Coronary artery (tissue), 2 donors: ENCODE measurements around the gene A4GALT.

Experiments used
- DNase-seq: peaks from one replicate; pipeline ENCODE4 v3.0.0-alpha.2; 2017; ENCODE audit warnings: low spot score
- H3K27ac ChIP-seq, 2 donors: fragments of 200-600 bp; sonication (generic); one replicate each; pipeline ENCODE4 v1.5.1; 2016 to 2019
- H3K4me3 ChIP-seq: fragments of 200-600 bp; sonication (generic); 2 replicates; pipeline ENCODE4 v1.5.1; 2016; ENCODE audit warnings: mild to moderate bottlenecking, moderate library complexity
- TF ChIP-seq, protein P1 (sequence below): fragments of 200-600 bp; sonication (generic); IDR thresholded peaks from one replicate; pipeline ENCODE4 v1.5.1; 2019; ENCODE audit warnings: antibody characterized with exemption

A4GALT gene

GRCh38 chr22:42693763-42694683, 26.6 kb downstream of the A4GALT start:
- TF ChIP-seq, protein P1, sequence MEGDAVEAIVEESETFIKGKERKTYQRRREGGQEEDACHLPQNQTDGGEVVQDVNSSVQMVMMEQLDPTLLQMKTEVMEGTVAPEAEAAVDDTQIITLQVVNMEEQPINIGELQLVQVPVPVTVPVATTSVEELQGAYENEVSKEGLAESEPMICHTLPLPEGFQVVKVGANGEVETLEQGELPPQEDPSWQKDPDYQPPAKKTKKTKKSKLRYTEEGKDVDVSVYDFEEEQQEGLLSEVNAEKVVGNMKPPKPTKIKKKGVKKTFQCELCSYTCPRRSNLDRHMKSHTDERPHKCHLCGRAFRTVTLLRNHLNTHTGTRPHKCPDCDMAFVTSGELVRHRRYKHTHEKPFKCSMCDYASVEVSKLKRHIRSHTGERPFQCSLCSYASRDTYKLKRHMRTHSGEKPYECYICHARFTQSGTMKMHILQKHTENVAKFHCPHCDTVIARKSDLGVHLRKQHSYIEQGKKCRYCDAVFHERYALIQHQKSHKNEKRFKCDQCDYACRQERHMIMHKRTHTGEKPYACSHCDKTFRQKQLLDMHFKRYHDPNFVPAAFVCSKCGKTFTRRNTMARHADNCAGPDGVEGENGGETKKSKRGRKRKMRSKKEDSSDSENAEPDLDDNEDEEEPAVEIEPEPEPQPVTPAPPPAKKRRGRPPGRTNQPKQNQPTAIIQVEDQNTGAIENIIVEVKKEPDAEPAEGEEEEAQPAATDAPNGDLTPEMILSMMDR: no peak
- Histone ChIP-seq H3K4me3 (no peak overlapping the region), H3K27ac (peak overlapping the region; percentile 77 to 94)
- DNase-seq: no peak

DNA sequence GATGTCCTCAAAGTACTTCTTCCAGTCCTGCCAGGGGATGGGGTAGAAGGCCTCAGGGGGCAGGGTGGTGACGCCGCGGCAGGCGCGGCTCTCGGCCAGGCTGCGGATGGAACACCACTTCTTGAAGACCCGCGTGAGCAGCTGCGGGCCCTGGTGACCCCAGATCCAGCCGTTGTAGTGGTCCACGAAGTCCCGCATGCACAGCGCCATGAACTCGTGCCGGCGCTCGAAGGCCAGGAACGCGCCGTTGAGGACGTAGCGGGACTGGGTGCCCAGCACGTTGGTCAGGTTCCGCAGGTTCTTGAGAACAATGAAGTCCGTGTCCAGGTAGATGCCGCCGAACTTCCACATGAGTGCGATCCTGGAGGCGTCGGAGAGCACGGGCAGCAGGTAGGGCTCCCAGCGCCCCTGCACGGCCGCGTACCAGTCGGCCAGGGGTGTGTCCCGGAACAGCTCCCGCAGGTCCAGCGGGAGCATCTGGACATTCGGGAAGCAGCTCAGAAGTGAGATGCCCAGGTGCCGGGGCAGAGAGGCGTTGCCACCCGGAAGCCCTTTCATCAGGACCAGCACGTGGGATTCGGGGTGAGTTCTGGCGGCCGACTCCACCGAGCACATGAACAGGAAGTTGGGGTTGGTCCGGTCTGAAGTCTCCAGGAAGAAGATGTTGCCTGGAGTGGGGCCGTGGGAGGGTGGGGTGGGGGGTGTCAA, 27.5 kb downstream of the A4GALT start:
- peak overlapping the region in 1 of 2 donors; percentile 65 for H3K27ac ChIP-seq
- TF ChIP-seq, protein P1: no peak
- DNase-seq: no peak
- no peak overlapping the region for H3K4me3 ChIP-seq

DNA sequence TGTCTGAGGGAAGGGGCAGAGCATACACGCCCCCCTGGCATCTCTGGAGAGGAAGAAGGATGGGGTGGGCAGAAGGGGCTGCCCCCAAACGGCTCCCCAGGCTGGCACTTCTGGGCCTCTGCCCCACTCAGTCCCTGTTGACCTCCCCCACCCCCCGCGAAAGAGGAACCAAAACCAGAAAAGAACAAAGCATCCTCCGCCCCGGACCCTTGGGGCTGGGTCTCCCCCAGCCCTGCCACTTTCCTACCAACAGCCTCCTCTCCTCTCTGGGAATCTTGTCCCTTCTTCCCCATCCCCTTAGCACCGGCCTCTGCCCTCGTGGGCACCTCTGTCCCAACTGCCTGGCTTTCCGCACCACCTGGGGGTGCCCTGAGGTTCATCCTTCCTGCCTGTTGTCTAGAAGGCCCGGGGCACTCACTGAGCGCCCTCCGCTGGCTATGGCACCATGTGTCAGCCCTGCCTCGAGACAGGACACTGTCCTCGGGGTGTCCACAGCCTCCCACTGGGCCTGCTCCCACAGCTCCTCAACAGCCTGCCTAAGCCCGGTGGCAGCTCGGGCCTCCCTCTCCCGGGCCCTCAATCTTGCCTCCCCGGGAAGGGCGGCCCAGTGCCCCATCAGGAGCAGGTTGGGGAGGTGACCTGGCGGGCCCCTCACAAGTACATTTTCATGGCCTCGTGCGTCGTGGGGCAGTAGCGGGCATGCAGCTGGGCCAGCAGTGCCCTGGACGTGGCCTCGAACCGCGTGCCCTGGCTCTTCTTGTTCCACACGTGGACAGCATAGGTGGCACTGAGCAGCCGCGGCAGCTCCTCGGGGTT, 28.2 kb downstream of the A4GALT start:
- TF ChIP-seq, protein P1: no peak

GRCh38 chr22:42691440-42691839, 29.2 kb downstream of the A4GALT start:
- TF ChIP-seq, protein P1: no peak
- Histone ChIP-seq H3K27ac (peak overlapping the region; percentile 42 to 65), H3K4me3 (no peak overlapping the region)
- no peak for DNase-seq

More for the DNA sequence above, 28.2 kb downstream of the A4GALT start:
- no peak for DNase-seq
- no peak overlapping the region for H3K4me3 ChIP-seq
- peak overlapping the region; percentile 42 to 65 for H3K27ac ChIP-seq

DNA sequence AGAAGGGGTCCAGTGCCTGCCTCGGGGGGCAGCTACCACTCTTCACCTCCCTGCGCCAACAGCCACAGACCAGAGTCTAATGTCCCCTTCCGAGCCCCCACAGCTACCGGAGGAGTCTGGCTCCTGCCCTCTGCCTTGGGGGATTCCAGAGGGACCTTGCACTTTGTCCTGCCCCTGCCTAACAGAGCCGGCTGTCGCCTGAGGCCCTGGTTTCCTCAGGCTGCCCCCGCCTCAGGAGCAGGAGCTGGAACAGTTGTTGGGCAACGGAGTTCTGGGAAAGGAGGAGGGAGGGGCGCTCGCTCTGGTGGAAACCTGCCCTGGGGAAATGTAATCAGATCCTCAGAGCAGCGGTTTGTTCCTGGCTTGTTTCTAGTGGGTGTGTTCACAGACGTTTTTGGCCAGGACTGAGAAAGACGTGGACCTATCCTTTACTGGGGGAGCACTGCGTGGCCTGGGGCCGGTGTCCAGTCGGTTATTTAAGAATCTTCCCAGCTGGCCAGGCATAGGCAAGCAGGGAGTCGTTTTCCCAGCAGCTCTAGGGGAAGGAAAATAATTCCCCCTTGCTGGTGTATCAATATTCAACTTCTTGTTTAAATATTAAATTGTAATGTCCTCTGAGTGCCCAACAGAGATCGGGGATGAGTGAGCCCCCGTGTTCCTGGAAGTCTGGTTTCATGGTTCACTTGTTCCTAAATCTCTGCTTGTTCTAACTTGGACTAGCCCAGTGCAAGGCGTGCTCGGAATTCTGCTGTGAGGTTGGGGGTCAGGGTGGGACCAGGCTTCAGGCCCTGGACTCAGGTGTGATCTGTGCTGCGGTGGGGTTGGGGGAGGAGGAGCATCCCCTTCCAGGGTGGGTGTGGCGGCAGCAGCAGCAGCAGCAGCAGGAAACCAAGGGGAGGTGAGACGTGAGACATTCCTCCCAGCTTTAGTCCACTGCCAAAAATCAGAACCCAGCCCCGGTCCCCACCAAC, 32.1 kb downstream of the A4GALT start:
- peak overlapping the region; percentile 54 for H3K4me3 ChIP-seq
- peak overlapping the region; percentile 65 to 99 for H3K27ac ChIP-seq
- peak; percentile 99 for DNase-seq
- TF ChIP-seq, protein P1: no peak
